ENCODE measurements around the gene GABARAPL2.

The GABARAPL2 gene

GRCh38 chr16:75616521-75617010, 50.4 kb downstream of the GABARAPL2 start:
- DNase-seq (ENCODE audit: low read depth, low spot score), result no peak
- no peak for TF ChIP-seq EZH2 (IDR thresholded peaks at IDR 0.05)
- TF ChIP-seq POLR2AphosphoS5 (IDR thresholded peaks at IDR 0.05; ENCODE audit: borderline replicate concordance, low read depth, low read length), result no peak
- TF ChIP-seq FOXP2 (optimal IDR thresholded peaks at IDR 0.05; ENCODE audit: control extremely low read depth, extremely low read length, insufficient read depth), result no peak

GRCh38 chr16:75617121-75617520, 50.9 kb downstream of the GABARAPL2 start:
- TF ChIP-seq FOXP2 (optimal IDR thresholded peaks at IDR 0.05; ENCODE audit: control extremely low read depth, extremely low read length, insufficient read depth) (no peak), POLR2AphosphoS5 (IDR thresholded peaks at IDR 0.05; ENCODE audit: borderline replicate concordance, low read depth, low read length) (no peak), EZH2 (IDR thresholded peaks at IDR 0.05) (no peak)
- no peak for DNase-seq (ENCODE audit: low read depth, low spot score)
- Histone ChIP-seq H3K4me3 (no peak overlapping the region), H3K9me3 (ENCODE audit: low read depth, low read length) (no peaks in the 10 kb centered on the region), H3K36me3 (ENCODE audit: insufficient read depth, low read length) (peaks cover 3% of the 10 kb centered on the region; the same call in 1 of the 2 replicates), H3K9ac (ENCODE audit: insufficient read length) (no peak overlapping the region), H3K27ac (no peak overlapping the region)

More at GRCh38 chr16:75616521-75617010, 50.4 kb downstream of the GABARAPL2 start:
- Histone ChIP-seq H3K4me3 (no peak overlapping the region), H3K36me3 (ENCODE audit: insufficient read depth, low read length) (peaks cover 5% of the 10 kb centered on the region; the same call in 1 of the 2 replicates), H3K9ac (ENCODE audit: insufficient read length) (no peak overlapping the region), H3K9me3 (ENCODE audit: low read depth, low read length) (no peaks in the 10 kb centered on the region), H3K27ac (no peak overlapping the region)

- no peaks in the 10 kb centered on the region; the same call in 1 of the 2 replicates for H3K36me3 ChIP-seq (ENCODE audit: insufficient read depth, low read length)
These were observed 52.6 kb downstream of the GABARAPL2 start for GRCh38 chr16:75618780-75619179.

GRCh38 chr16:75620326-75621169, 54.4 kb downstream of the GABARAPL2 start:
- Histone ChIP-seq H3K4me3 (no peak overlapping the region), H3K36me3 (ENCODE audit: insufficient read depth, low read length) (no peaks in the 10 kb centered on the region; the same call in 1 of the 2 replicates)
- DNase-seq (ENCODE audit: low read depth, low spot score), result no peak

More at GRCh38 chr16:75618780-75619179, 52.6 kb downstream of the GABARAPL2 start:
- no peak overlapping the region for H3K4me3 ChIP-seq
- H3K27ac ChIP-seq, result no peak overlapping the region
- no peaks in the 10 kb centered on the region for H3K9me3 ChIP-seq (ENCODE audit: low read depth, low read length)
- no peak for TF ChIP-seq POLR2AphosphoS5 (IDR thresholded peaks at IDR 0.05; ENCODE audit: borderline replicate concordance, low read depth, low read length)
- TF ChIP-seq EZH2 (IDR thresholded peaks at IDR 0.05), result no peak
- no peak for TF ChIP-seq FOXP2 (optimal IDR thresholded peaks at IDR 0.05; ENCODE audit: control extremely low read depth, extremely low read length, insufficient read depth)
- no peak overlapping the region for H3K9ac ChIP-seq (ENCODE audit: insufficient read length)
- DNase-seq (ENCODE audit: low read depth, low spot score), result no peak

GRCh38 chr16:75621170-75621477, 54.9 kb downstream of the GABARAPL2 start:
- Histone ChIP-seq H3K27ac (no peak overlapping the region), H3K9me3 (ENCODE audit: low read depth, low read length) (no peaks in the 10 kb centered on the region), H3K36me3 (ENCODE audit: insufficient read depth, low read length) (peaks cover 1% of the 10 kb centered on the region; the same call in 1 of the 2 replicates), H3K4me3 (no peak overlapping the region), H3K9ac (ENCODE audit: insufficient read length) (no peak overlapping the region)
- TF ChIP-seq POLR2AphosphoS5 (IDR thresholded peaks at IDR 0.05; ENCODE audit: borderline replicate concordance, low read depth, low read length), result no peak
- no peak for DNase-seq (ENCODE audit: low read depth, low spot score)

More at GRCh38 chr16:75620326-75621169, 54.4 kb downstream of the GABARAPL2 start:
- no peak for TF ChIP-seq FOXP2 (optimal IDR thresholded peaks at IDR 0.05; ENCODE audit: control extremely low read depth, extremely low read length, insufficient read depth)
- no peak for TF ChIP-seq POLR2AphosphoS5 (IDR thresholded peaks at IDR 0.05; ENCODE audit: borderline replicate concordance, low read depth, low read length)
- no peak for TF ChIP-seq EZH2 (IDR thresholded peaks at IDR 0.05)
- Histone ChIP-seq H3K27ac (no peak overlapping the region), H3K9me3 (ENCODE audit: low read depth, low read length) (no peaks in the 10 kb centered on the region), H3K9ac (ENCODE audit: insufficient read length) (no peak overlapping the region)

- peak within 1 kb of the TSS; percentile 87 for H3K9ac ChIP-seq (ENCODE audit: insufficient read length)
- no peaks in the 10 kb centered on the region for H3K9me3 ChIP-seq (ENCODE audit: low read depth, low read length)
- H3K4me3 ChIP-seq, result peak within 1 kb of the TSS; percentile 83
- H3K27ac ChIP-seq, result peak within 1 kb of the TSS; percentile 70; the same call in 1 of the 2 replicates
- DNase-seq (ENCODE audit: low read depth, low spot score), result no peak
- TF ChIP-seq POLR2AphosphoS5 (IDR thresholded peaks at IDR 0.05; ENCODE audit: borderline replicate concordance, low read depth, low read length) (peak; percentile 88), FOXP2 (optimal IDR thresholded peaks at IDR 0.05; ENCODE audit: control extremely low read depth, extremely low read length, insufficient read depth) (no peak), EZH2 (IDR thresholded peaks at IDR 0.05) (no peak)
- H3K36me3 ChIP-seq (ENCODE audit: insufficient read depth, low read length), result peaks cover 12% of the 10 kb centered on the region; the same call in 1 of the 2 replicates
These were observed 56.8 kb downstream of the GABARAPL2 start, which contains the start of gene ADAT1 for GRCh38 chr16:75622761-75623605. Gene ADAT1 (minus strand): TSS chr16:75623281. CDS start chr16:75620799, 2,482 bp downstream.

GRCh38 chr16:75624921-75625334, 58.7 kb downstream of the GABARAPL2 start:
- Histone ChIP-seq H3K4me3 (no peak overlapping the region), H3K36me3 (ENCODE audit: insufficient read depth, low read length) (peaks cover 26% of the 10 kb centered on the region), H3K27ac (no peak overlapping the region; the same call in 1 of the 2 replicates), H3K9ac (ENCODE audit: insufficient read length) (no peak overlapping the region), H3K9me3 (ENCODE audit: low read depth, low read length) (no peaks in the 10 kb centered on the region)
- DNase-seq (ENCODE audit: low read depth, low spot score), result no peak
- no peak for TF ChIP-seq POLR2AphosphoS5 (IDR thresholded peaks at IDR 0.05; ENCODE audit: borderline replicate concordance, low read depth, low read length)
- no peak for TF ChIP-seq EZH2 (IDR thresholded peaks at IDR 0.05)
- TF ChIP-seq FOXP2 (optimal IDR thresholded peaks at IDR 0.05; ENCODE audit: control extremely low read depth, extremely low read length, insufficient read depth), result no peak

- no peak overlapping the region for H3K9ac ChIP-seq (ENCODE audit: insufficient read length)
- no peak for DNase-seq (ENCODE audit: low read depth, low spot score)
- TF ChIP-seq FOXP2 (optimal IDR thresholded peaks at IDR 0.05; ENCODE audit: control extremely low read depth, extremely low read length, insufficient read depth) (no peak), POLR2AphosphoS5 (IDR thresholded peaks at IDR 0.05; ENCODE audit: borderline replicate concordance, low read depth, low read length) (no peak), EZH2 (IDR thresholded peaks at IDR 0.05) (no peak)
- H3K4me3 ChIP-seq, result no peak overlapping the region
- no peaks in the 10 kb centered on the region for H3K9me3 ChIP-seq (ENCODE audit: low read depth, low read length)
- no peak overlapping the region for H3K27ac ChIP-seq
- H3K36me3 ChIP-seq (ENCODE audit: insufficient read depth, low read length), result peaks cover 40% of the 10 kb centered on the region
These were observed 60.6 kb downstream of the GABARAPL2 start for GRCh38 chr16:75626806-75627205.

All from SK-N-MC (cell line).